Activated gamma-delta T cell (primary cell): ENCODE results near the gene ANP32E.
A peak's percentile ranks its signal among the peaks of the same experiment; 100 is the strongest.
"Not testable (repeated sequence)": the region's sequence is repeated elsewhere in the genome, so short reads cannot be mapped to it uniquely, and the experiment has no call there.

Source experiments
- DNase-seq: peaks from one replicate; lab custom pipeline; 2025; lab: John Stamatoyannopoulos, UW

Gene ANP32E

GRCh38 chr1:150213170-150214098 lies 22.5 kb downstream of the ANP32E start:
- DNase-seq = peak; percentile 64

- no peak for DNase-seq
Observed at GRCh38 chr1:150212070-150212469, 23.8 kb downstream of the ANP32E start.

- DNase-seq = no peak
Observed at GRCh38 chr1:150210706-150211105, 25.2 kb downstream of the ANP32E start.

- no peak for DNase-seq
Observed at GRCh38 chr1:150210091-150210490, 25.8 kb downstream of the ANP32E start.

GRCh38 chr1:150208460-150208859 lies 27.5 kb downstream of the ANP32E start:
- DNase-seq = not testable (repeated sequence)

GRCh38 chr1:150207281-150207971 lies 28.5 kb downstream of the ANP32E start:
- no peak for DNase-seq

GRCh38 chr1:150196417-150196816 lies 39.5 kb downstream of the ANP32E start:
- no peak for DNase-seq

GRCh38 chr1:150194381-150195031 lies 41.4 kb downstream of the ANP32E start:
- DNase-seq = no peak

GRCh38 chr1:150192012-150192411 lies 43.9 kb downstream of the ANP32E start:
- DNase-seq = no peak

- DNase-seq = no peak
Observed at GRCh38 chr1:150187560-150187931, 48.4 kb downstream of the ANP32E start.

GRCh38 chr1:150186789-150187559 lies 48.9 kb downstream of the ANP32E start:
- DNase-seq = no peak

GRCh38 chr1:150186438-150186788 lies 49.5 kb downstream of the ANP32E start:
- not testable (repeated sequence) for DNase-seq

GRCh38 chr1:150185481-150185880 lies 50.4 kb downstream of the ANP32E start:
- DNase-seq = no peak

GRCh38 chr1:150183061-150183460 lies 52.9 kb downstream of the ANP32E start:
- no peak for DNase-seq

GRCh38 chr1:150182247-150182646 lies 53.7 kb downstream of the ANP32E start:
- no peak for DNase-seq

GRCh38 chr1:150180474-150180873 lies 55.4 kb downstream of the ANP32E start:
- no peak for DNase-seq

GRCh38 chr1:150179867-150180266 lies 56.0 kb downstream of the ANP32E start:
- no peak for DNase-seq

GRCh38 chr1:150178548-150178947 lies 57.4 kb downstream of the ANP32E start:
- DNase-seq = no peak

- no peak for DNase-seq
Observed at GRCh38 chr1:150176593-150176992, 59.3 kb downstream of the ANP32E start.

- DNase-seq = no peak
Observed at GRCh38 chr1:150173141-150173585, 62.7 kb downstream of the ANP32E start.

GRCh38 chr1:150171801-150172200 lies 64.1 kb downstream of the ANP32E start:
- DNase-seq = no peak
